ENCODE measurements around the gene TRIAP1.

Gene TRIAP1

DNA sequence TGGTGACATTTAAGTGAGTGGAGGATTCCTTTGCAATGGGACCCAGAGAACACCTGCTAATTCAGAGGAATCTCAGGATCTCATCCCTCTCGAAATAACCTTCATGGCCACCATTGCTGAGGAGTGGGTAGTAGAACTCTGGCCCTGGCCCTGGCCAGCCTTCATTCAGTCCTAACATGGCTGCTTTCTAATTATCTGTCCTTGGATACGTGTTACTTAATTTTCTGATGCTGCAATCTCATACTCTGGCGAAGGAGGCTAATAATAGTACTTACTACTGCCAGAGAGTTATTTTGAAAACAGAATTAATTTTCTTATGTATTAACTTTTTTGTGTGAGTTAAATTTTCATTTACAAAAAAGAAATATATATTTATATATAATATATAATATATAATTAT lies 20.4 kb downstream of the TRIAP1 start:
- DNase-seq, result no peak

DNA sequence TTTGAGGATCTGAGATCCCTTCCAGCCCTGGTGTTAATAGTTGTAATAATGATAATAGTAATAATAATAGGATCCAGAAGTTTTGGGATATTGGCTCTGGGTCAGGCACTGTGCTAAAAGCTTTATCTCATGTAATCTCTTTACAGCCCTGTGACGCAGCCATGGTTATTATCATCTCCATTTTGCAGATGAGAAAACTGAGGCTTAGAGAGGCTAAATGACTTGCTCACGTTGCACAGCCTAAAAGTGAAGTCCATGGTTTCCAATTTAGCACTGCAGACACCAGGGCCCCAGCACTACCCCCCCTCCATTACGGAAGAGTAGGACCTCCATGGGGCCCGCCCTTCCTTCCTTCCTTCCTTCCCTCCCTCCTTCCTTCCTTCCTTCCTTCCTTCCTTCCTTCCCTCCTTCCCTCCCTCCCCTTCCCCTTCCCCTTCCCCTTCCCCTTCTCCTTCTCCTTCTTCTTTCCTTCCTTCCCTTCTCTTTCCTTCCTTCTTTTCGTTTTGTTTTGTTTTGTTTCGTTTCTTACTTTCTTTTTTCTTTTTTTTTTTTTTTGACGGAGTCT lies 23.2 kb downstream of the TRIAP1 start:
- no peak for DNase-seq

DNA sequence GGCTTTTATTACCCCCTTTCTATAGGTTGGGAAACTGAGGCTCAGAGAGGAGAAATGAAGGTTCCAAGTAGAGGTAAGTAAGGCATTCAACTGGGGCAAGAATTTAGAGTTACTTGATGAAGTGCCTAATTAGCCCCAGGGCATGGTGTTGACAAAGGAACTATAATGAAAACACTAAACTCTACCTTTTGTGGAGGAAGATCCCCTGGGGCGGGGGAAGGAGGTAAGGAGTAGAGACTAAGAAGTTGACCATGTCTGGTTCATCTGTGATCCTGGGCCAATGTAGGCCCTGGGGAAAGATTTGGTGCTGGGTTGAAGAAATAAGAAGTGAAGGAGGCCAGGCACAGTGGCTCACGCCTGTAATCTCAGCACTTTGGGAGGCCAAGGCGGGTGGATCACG lies 24.5 kb downstream of the TRIAP1 start:
- no peak for DNase-seq

DNA sequence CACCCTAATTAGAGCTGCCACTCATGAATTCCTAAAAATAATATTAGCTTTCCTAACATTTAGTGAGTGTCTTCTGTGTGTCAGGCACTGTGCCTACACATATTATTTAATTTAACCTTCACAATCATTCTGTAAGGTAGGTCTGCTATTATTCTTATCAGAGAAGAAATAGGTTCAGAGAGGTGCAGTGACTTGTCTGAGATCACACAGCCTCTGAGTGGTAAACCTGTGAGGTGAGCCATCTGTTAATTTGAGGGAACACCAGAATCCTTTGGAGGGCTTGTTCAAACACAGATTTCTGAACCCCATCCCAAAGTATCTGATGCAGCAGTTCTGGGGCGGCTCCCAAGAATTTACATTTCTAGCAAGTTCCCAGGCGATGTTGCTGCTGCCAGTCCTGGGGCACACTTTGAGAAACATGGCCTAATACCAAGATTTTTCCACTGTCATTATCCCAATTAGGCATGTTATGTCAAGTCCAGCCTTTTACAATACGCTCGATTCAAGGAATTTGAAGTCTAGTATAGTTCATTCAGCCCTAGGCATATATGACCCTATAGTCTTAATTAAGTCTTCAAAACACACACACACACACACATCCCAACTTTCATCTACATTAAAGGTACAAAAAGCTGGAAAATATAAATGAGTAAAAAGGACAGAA lies 28.1 kb downstream of the TRIAP1 start:
- no peak for DNase-seq

DNA sequence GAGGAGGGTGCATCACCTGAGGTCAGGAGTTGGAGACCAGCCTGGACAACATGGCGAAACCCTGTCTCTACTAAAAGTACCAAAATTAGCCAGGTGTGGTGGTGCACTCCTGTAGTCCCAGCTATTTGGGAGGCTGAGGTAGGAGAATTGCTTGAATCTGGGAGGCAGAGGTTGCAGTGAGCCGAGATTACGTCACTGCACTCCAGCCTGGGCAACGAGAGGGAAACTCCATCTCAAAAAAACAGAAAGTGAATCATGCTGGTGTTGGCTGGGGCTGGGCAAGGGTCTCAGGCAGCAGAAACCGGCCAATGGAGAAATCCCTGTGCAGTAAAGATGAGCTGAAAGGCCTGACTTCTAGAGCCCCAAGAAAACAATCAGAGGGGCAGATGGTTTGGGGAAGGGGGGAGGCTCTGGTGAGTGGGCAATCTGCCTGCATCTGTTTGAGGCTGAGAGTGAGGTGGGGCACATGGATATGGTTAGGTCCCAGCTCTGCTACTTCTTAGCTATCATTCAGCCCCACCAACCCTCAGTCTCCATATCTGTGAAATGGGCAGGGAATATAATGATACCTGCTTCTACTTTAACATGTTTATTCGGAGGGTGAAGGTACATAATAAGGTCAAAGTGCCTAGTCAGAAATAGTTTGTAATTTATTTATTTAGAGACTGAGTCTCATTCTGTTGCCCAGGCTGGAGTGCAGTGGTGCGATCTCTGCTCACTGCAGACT lies 29.5 kb downstream of the TRIAP1 start:
- no peak for DNase-seq

DNA sequence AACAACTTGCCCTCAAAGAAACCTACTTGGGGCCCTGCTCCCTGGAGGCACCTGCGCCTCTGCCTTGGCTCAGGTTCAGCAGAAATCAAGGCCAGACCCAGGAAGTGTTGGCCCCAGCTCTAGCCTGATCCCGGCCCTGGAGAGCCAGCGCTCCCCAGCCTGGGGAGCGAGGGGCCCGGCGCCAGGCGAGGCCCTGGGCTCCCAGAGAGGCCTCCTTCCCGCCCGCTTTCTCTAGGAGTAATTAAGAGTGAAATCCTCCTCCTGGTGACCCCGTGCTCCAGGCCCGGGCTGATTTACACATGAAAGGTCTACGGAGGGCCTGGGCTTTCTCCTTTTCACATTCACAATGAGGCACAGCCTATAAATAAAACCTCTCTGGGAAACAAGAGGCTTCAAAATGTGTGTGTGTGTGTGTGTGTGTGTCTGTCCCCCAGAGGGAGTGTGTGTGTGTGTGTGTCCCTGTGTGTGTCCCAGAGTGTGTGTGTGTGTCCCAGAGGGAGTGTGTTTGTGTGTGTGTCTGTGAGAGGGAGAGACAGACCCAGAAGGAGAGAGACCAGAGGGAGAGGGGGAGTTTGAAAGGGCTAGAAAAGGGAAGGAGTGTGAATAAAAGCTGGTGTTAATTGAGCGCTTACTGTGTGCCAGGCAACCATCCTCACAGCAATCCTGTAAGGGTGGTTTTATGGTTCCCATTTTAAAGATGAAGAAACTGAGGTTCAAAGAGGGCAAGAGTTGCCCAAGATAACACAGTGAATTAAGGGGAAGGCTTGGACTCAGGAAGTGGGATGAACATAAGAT lies 32.1 kb downstream of the TRIAP1 start:
- DNase-seq, result no peak

DNA sequence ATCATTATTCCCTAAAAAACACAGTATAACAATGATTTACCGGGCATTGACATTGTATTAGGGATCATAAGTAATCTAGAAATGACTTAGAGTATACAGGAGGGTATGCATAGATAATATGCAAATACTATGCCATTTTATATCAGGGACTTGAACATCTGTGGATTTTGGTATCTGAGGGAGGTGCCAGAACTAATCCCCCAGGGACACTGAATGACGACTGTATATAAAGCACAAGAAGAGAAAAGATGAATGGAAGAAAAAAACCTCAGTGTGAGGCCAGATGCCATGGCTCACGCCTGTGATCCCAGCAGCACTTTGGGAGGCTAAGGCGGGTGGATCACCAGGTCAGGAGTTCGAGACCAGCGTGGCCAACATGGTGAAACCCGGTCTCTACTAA lies 33.8 kb downstream of the TRIAP1 start:
- DNase-seq, result no peak

DNA sequence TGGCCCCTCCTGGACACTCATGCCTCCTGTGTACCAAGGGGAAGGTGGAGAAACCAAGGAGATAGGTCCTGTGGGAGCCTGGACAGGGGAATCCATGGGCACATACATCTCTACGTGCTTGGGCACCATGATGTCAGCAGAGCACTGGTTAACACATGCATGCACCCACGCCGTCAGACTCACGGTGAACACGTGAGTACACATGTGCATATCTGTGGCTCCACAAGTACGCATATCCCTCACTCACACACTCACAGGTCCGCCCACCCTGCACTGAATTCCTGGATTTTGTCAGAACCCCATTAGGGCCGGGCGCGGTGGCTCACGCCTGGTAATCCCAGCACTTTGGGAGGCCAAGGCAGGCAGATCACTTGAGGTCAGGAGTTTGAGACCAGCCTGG lies 37.4 kb downstream of the TRIAP1 start:
- DNase-seq, result no peak

DNA sequence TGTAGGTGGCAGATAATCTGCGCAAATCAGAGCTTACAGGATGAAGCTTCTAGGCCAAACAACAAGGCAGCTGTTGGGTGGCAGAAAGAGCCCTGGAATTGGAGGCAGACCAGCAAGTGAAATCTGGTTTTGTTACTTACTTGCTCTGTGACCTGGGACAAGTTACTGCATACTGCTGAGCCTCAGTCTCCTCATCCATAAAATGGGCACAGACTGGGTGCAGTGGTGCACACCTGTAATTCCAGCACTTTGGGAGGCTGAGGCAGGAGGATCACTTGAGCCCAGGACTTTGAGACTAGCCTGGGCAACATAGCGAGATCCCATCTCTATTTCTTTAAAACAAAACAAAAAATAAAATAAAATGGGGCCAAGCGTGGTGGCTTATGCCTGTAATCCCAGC lies 39.6 kb downstream of the TRIAP1 start:
- DNase-seq, result no peak

DNA sequence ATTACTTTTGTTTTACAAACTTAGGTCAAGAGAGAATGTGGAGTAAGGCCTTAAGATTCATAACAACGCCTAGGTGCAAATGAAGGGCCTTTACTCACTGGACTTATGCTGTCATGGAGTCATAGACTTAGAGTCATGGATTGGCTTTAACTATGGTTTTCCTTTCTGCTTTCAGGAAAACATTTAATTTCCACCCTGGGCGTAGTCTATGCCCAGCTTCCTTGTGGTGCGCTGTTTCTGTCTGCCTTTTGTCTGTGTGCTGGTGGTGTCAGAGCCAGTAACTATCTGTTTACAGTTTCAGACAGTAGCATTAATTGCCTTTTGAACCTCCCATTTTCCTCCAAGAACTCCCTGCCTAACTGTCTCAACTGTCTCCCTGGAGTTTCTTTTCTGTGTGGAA lies 40.1 kb downstream of the TRIAP1 start:
- no peak for DNase-seq

DNA sequence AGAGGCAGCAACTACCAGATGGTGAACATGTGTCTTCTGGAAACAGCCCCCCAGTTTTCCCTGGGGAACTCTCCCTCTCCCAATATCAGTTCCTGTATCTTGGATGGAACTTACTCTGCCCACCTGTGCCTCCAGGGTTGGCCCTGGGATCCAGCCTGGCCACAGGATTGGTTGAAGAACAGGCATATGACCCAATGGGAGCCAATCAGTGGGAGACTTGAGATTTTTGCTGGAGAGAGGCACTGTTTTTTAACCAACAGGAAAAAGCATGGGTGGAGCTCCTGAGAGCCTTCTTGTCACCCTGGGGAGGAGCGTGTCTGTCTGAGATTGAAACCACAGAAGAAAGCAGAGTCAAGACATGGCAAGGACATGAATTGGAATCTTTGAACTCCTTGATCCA lies 41.9 kb downstream of the TRIAP1 start:
- DNase-seq, result no peak

DNA sequence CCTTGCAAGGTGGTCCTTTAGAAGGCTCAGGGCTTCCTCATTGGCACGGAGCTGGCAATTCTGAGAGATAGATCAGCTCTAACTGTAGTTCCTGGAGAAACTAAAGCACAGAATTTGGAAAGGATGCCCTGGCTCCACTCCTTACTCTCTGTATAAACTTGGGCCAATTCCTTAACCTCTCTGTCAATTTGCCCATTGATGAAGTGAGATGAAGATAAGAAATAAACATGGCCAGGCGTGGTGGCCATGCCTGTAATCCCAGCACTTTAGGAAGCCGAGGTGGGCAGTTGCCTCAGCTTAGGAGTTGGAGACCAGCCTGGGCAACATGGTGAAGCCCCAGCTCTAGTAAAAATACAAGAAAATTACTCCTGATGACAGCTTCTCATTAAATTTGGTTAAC lies 42.3 kb downstream of the TRIAP1 start:
- DNase-seq, result no peak

DNA sequence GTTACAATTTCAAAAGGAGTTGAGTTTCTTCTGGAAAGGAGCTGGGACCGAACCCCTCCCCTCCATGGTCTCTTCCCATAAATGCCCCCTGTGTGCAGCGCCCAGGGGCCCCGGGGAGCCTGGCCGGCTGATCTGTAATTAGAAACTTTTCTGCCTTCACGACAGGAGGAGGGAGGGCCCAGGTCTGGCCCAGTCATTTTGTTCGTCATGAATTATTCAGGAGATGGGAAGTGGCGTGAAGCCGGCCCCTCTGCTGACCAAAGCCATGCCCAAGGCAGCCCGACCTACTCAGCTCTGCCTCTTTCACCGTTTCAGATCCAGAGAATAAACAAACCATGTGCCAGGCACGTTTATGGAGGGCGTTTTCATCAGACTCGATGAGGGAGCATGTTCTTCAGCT lies 44.0 kb downstream of the TRIAP1 start:
- DNase-seq, result no peak

DNA sequence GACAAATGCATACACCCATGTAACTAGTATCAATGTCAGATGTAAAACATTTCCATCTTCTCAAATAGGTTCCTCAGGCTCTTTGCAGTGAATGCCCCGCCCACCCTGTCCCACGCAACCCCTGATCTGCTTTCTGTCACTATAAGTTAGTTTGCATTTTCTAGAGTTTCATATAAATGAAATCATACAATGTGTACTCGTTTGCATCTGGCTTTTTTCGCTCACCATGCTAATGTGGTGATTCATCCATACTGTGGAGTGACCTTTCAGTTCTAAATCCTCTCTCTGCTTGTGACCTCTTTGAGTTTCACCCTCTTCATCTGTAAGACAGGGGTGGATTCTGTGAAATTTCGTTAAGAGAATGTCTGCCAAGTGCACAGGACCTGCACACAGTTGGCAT lies 46.7 kb downstream of the TRIAP1 start:
- DNase-seq, result peak; percentile 9 to 18

DNA sequence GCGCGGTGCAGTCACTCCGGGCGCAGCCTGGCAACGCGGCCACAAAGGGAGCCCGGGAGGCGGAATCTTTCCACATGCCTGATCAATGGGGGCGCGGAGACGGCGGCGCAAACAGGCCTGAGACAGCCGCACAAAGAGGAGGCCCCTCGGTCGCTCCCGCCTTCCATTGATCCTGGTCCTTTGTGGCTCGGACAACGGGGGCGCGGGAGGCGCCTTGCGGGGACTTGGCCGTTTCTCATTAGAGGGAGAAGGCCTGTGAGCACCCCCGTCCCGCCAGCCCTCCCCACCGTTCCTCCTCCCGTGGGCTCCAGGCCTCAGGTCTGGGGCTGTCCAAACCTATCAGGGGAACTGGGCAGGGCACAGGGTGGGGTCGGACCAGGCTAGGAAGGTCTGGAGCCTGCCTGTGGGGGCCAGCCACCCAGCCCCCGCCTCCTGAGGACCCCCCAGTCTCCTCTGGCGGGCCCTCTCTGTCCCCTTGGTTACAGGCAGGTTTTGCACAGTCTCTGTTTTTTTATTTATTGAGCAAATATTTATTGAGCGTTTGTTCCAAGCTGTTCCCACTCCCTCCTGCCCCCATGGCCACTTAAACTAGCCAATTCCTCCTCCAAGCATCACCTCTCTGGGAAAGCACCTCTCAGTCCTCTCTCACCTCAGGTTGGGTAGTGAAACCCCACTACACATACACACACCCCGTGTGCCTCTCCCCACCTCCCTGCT lies 48.2 kb downstream of the TRIAP1 start:
- DNase-seq, result no peak

DNA sequence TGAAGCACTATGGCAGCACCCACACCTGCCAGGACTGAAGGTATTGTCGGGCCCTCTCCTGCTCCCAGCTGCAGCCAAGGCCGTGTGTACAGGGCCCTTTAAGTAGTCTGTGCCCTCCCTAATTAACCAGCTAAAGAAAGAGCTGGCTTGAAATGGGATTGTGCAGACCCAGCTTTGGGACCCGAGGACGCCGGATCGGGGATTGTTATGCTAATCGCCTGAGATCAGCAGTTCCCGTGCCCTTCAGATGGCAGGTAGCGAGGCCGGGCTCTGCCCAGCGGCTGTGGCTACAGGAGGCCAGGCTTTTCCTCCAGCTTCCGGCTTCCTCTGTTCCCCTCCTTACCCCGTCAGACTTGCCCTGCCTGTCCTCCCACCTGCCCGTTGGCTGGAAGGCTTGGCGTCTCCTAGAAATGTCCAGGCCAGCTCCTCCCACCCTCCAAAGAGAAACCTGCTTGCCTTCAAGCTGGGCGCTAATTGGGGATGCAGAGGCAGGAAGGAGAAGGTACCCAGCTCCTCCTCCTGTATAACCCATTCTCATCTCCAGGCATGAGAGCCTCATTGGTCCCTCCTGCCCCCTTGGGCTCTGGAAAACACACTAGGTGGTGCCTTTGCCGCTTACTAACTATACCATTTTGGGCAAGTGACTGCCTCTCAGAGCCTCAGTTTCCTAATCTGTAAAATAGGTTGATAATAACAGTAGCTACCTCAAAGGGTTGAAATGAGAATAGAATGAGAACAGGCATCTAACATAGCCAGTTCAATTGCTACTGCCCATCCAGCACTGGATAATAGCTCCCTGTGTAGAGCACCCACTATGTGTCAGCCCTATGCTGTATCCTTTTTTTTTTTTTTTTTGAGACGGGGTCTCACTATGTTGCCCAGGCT lies 51.5 kb downstream of the TRIAP1 start:
- DNase-seq, result no peak
